HepG2 (cell line): ENCODE data around the gene NHERF2. TPM values are rescaled to one million over a fixed set of nuclear protein-coding genes. Genes with fewer than 3 reads are reported as not detected.

Source experiments
- ATAC-seq: fragments of 200-7000 bp; cut with Tn5 transposase; 3 replicates; pipeline ENCODE4 v1.9.1; 2020; ENCODE audit warnings: mild to moderate bottlenecking, moderate library complexity
- BruUV-seq: library from RNA; stranded (reverse); fragments of 400-500 nt; replicated peaks from 2 replicates; lab custom pipeline; 2021; lab: Mats Ljungman, UMichigan
- CTCF ChIA-PET: fragments of 300-600 bp; formaldehyde crosslinking; extraction: SDS; loops from one replicate; lab custom pipeline; 2021; ENCODE audit warnings: low total read pairs, inconsistent platforms, low intra/inter-chr PET ratio; lab: Yijun Ruan, JAX
- POLR2A ChIA-PET: fragments of 350-600 bp; sonication (Branson Sonifier 250); formaldehyde crosslinking; loops from one replicate; lab custom pipeline; 2020; ENCODE audit warnings: antibody characterized with exemption, inconsistent platforms; lab: Yijun Ruan, JAX
- DNase-seq: peaks from one replicate; pipeline ENCODE4 v3.0.0-alpha.2; 2015; ENCODE audit warnings: low spot score
- FAIRE-seq: peaks from 3 replicates; lab custom pipeline; 2011; peaks lifted over from hg19 to GRCh38; lab: Jason Lieb, UNC
- H2AFZ ChIP-seq: one replicate; pipeline ENCODE4 v1.6.1; 2011; ENCODE audit warnings: low read length, inconsistent platforms
- H3K27ac ChIP-seq: fragments of 300-600 bp; 3 replicates; pipeline ENCODE4 v1.8.0; 2011; ENCODE audit warnings: mixed run types, mild to moderate bottlenecking, mixed read lengths, low read length, inconsistent platforms; ENCODE audit not compliant: insufficient read depth; ENCODE audit errors: extremely low read length
- H3K27me3 ChIP-seq, 2 experiments: fragments of 200-600 bp in 1 of 2; 2 replicates in 1 of 2; 3 replicates in 1 of 2; pipeline versions ENCODE4 v1.6.0 to v1.8.0; 2011; ENCODE audit warnings: low read length in 2 of 2, mild to moderate bottlenecking in 2 of 2, moderate library complexity in 2 of 2, inconsistent platforms in 1 of 2; ENCODE audit not compliant: insufficient read depth in 2 of 2, control insufficient read depth in 1 of 2
- H3K36me3 ChIP-seq, 2 experiments: fragments of 200-600 bp in 1 of 2; replicated peaks in 1 of 2; 2 replicates in 1 of 2; 3 replicates in 1 of 2; pipeline versions ENCODE4 v1.5.1 to v1.8.0; 2011; ENCODE audit warnings: low read length in 2 of 2, inconsistent platforms in 1 of 2; ENCODE audit not compliant: insufficient read depth in 2 of 2, control insufficient read depth in 1 of 2
- H3K4me1 ChIP-seq: 2 replicates; pipeline ENCODE4 v1.5.1; 2012; ENCODE audit warnings: low read length, inconsistent platforms; ENCODE audit not compliant: insufficient read depth
- H3K4me2 ChIP-seq: 2 replicates; pipeline ENCODE4 v1.6.0; 2011; ENCODE audit warnings: low read depth, low read length, inconsistent platforms
- H3K4me3 ChIP-seq, 3 experiments: fragments of 200-600 bp in 1 of 3; sonication (generic), shearing (Covaris generic) in 1 of 3; replicated peaks in 1 of 3; 2 replicates each; pipeline ENCODE4 v1.5.1; 2011 to 2016; ENCODE audit warnings: low read length in 3 of 3, inconsistent platforms in 2 of 3, low read depth in 2 of 3, mild to moderate bottlenecking in 2 of 3, control low read depth in 1 of 3, mixed read lengths in 1 of 3; ENCODE audit not compliant: insufficient read depth in 1 of 3
- H3K79me2 ChIP-seq: one replicate; pipeline ENCODE4 v1.6.1; 2011; ENCODE audit warnings: low read length, inconsistent platforms; ENCODE audit not compliant: insufficient read depth
- H3K9ac ChIP-seq: 2 replicates; pipeline ENCODE4 v1.6.0; 2011; ENCODE audit warnings: mild to moderate bottlenecking, low read depth, low read length, inconsistent platforms; ENCODE audit not compliant: insufficient read depth
- H3K9me3 ChIP-seq: 2 replicates; pipeline ENCODE4 v1.5.1; 2012; ENCODE audit warnings: mild to moderate bottlenecking, low read length
- H4K20me1 ChIP-seq: 2 replicates; pipeline ENCODE4 v1.6.0; 2011; ENCODE audit warnings: inconsistent platforms, mild to moderate bottlenecking, low read length, moderate library complexity; ENCODE audit not compliant: insufficient read depth
- ARID4A ChIP-seq: sonication (generic); formaldehyde crosslinking; IDR thresholded peaks from 2 replicates; pipeline ENCODE4 v1.5.0; 2020; ENCODE audit warnings: mild to moderate bottlenecking, missing genetic modification reagents, borderline replicate concordance
- BHLHE40 ChIP-seq: IDR thresholded peaks from 2 replicates; pipeline ENCODE4 v1.6.1; 2011; ENCODE audit warnings: low read length, improper control_type of control experiment
- CEBPB ChIP-seq: IDR thresholded peaks from 2 replicates; pipeline ENCODE4 v1.6.1; 2011; ENCODE audit warnings: low read depth, low read length, improper control_type of control experiment, borderline replicate concordance
- HDAC2 ChIP-seq: sonication (generic); formaldehyde crosslinking; IDR thresholded peaks from 2 replicates; pipeline ENCODE4 v1.4.0; 2020; ENCODE audit warnings: missing genetic modification reagents
- HOXA3 ChIP-seq: sonication (generic); formaldehyde crosslinking; IDR thresholded peaks from 2 replicates; pipeline ENCODE4 v1.5.0; 2020; ENCODE audit warnings: missing genetic modification reagents
- KDM5A ChIP-seq: fragments of 200-600 bp; sonication (generic); IDR thresholded peaks from 2 replicates; pipeline ENCODE4 v1.7.0; 2018; ENCODE audit warnings: antibody characterized with exemption, mild to moderate bottlenecking, low read length, borderline replicate concordance
- MAX ChIP-seq: IDR thresholded peaks from 2 replicates; pipeline ENCODE4 v1.6.1; 2012; ENCODE audit warnings: inconsistent platforms
- NFKB2 ChIP-seq: sonication (generic); formaldehyde crosslinking; IDR thresholded peaks from 2 replicates; pipeline ENCODE4 v1.4.0; 2020; ENCODE audit warnings: missing genetic modification reagents, borderline replicate concordance
- NR2F2 ChIP-seq: IDR thresholded peaks from 2 replicates; pipeline ENCODE4 v1.6.1; 2012; ENCODE audit warnings: low read depth, inconsistent platforms, borderline replicate concordance
- POLR2A ChIP-seq, 2 experiments: IDR thresholded peaks; 2 replicates each; pipeline ENCODE4 v1.6.1; 2011; ENCODE audit warnings: low read depth in 2 of 2, low read length in 2 of 2, mild to moderate bottlenecking in 1 of 2, moderate library complexity in 1 of 2; ENCODE audit not compliant: insufficient read depth in 1 of 2
- RAD21 ChIP-seq: fragments of 450-650 bp; formaldehyde crosslinking; IDR thresholded peaks from 2 replicates; pipeline ENCODE4 v1.5.0; 2020; ENCODE audit warnings: mild to moderate bottlenecking
- RNF2 ChIP-seq: fragments of 450-650 bp; conservative IDR thresholded peaks from 2 replicates; pipeline ENCODE4 v1.6.1; 2016; ENCODE audit warnings: low read depth
- SALL1 ChIP-seq: sonication (generic); formaldehyde crosslinking; IDR thresholded peaks from 2 replicates; pipeline ENCODE4 v1.8.0; 2022; ENCODE audit warnings: mild to moderate bottlenecking, missing genetic modification reagents
- THAP7 ChIP-seq: sonication (generic); formaldehyde crosslinking; IDR thresholded peaks from 2 replicates; pipeline ENCODE4 v1.8.1; 2023; ENCODE audit warnings: mild to moderate bottlenecking, missing genetic modification reagents
- XRCC5 ChIP-seq: fragments of 200-400 bp; formaldehyde crosslinking; optimal IDR thresholded peaks from 2 replicates; pipeline ENCODE3; 2017; ENCODE audit warnings: mild to moderate bottlenecking, low read length
- ZNF605 ChIP-seq: sonication (generic); formaldehyde crosslinking; IDR thresholded peaks from 2 replicates; pipeline ENCODE4 v1.8.0; 2022; ENCODE audit warnings: mild to moderate bottlenecking, missing genetic modification reagents
- WGBS: methylation state at CpG from one replicate; pipeline ENCODE4 v1.1.6; 2017; ENCODE audit warnings: low lambda C conversion rate; 5-methylcytosine and 5-hydroxymethylcytosine counted together
- in situ Hi-C: cut with HindIII; loops from 2 replicates; pipeline ENCODE4 v1.10.0; 2017; ENCODE audit warnings: low pct_unique_long_range_greater_than_20kb; ENCODE audit not compliant: extremely low pct_ligation_motif_present
- intact Hi-C: fragments of 100-400 bp; cut with micrococcal nuclease; formaldehyde crosslinking; loops from one replicate; pipeline ENCODE4 v1.10.0; 2022; ENCODE audit not compliant: unreplicated experiment
- polyA plus RNA-seq, 8 experiments: library from polyadenylated mRNA; depleted of rRNA in 3 of 8; stranded (reverse) in 7 of 8; unstranded in 1 of 8; fragments of >200 nt; fragmentation: Illumina TruSeq in 4 of 8; extraction: Trizol in 4 of 8; gene quantifications; 2 replicates each; pipeline versions ENCODE4 v1.2.1 to v1.2.3, GENCODE V29; 2011 to 2016; ENCODE audit warnings: low read depth in 4 of 8, missing spikeins in 1 of 8, mixed read lengths in 1 of 8; ENCODE audit not compliant: insufficient read depth in 1 of 8
- total RNA-seq, 5 experiments: library from RNA; depleted of rRNA; stranded (reverse); fragments of >200 nt; fragmentation: Illumina TruSeq; extraction: Trizol; gene quantifications; 2 replicates each; pipeline ENCODE4 v1.2.3, GENCODE V29; 2016; ENCODE audit warnings: low read depth in 1 of 5
- TF ChIP-seq, protein P1 (sequence below): sonication (generic); formaldehyde crosslinking; IDR thresholded peaks from 2 replicates; pipeline ENCODE4 v1.9.0; 2021; ENCODE audit warnings: missing genetic modification reagents, mild to moderate bottlenecking, borderline replicate concordance

The NHERF2 gene
- total and polyA plus RNA-seq, 2 of the 13 experiments (the other 11 are each of a cell fraction or from before 2014, with no cell fraction given) = 23.7 to 39.3 TPM

- TF ChIP-seq BHLHE40 (0 out of 2 replicates have a peak, but pooled peaks have one; percentile 42), HOXA3 (no peak), THAP7 (CRISPR knock-in tag) (no peak)
These were observed 18.6 kb upstream of the NHERF2 start (continued) for GRCh38 chr16:2008009-2008526.

DNA sequence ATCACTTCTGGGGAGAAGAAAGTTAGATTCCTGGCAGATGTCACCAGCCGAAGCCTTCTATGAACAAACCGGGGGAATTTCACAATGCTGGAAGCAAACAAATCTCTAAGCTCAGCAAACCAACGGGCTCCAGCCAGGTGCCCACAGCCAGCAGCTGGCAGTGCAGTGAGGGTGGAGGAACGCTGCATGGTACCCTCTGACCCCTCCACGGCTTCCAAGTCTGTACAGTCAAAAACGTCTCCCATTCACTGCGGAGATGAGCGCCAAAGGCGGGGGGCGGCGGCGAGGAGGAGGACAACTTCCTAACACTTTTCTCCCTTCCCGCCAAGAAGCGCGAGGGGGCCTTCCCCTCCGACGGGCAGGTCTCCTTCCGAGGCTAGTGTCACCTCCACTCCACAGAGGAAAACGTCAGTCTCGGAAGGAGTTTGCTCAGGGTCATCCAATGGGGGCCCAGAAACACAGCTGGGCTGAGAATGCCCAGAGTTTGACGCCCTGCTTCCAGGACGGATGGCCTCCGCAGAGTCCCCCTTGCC lies 18.0 kb upstream of the NHERF2 start:
- H3K4me1 ChIP-seq = peaks cover 70% of the 10 kb centered on the region
- H4K20me1 ChIP-seq = peaks cover 13% of the 10 kb centered on the region; the same call in 1 of the 2 replicates
- in situ Hi-C loops (no loop called here), intact Hi-C loops (no loop called here)
- H2AFZ ChIP-seq = no peak overlapping the region
- FAIRE-seq (peak; percentile 4), DNase-seq (peak; percentile 65), ATAC-seq (peak; percentile 11)
- H3K27ac ChIP-seq = peak overlapping the region; percentile 78
- no peaks in the 10 kb centered on the region for H3K27me3 ChIP-seq
- H3K36me3 ChIP-seq = no peaks in the 10 kb centered on the region; a peak in 1 of 5 replicates
- H3K9ac ChIP-seq = peak overlapping the region; percentile 93
- H3K79me2 ChIP-seq = peaks cover 49% of the 10 kb centered on the region
- peak overlapping the region; percentile 83 for H3K4me2 ChIP-seq
- no peaks in the 10 kb centered on the region for H3K9me3 ChIP-seq
- ChIA-PET POLR2A (interaction anchor here (0.6 to 2.1 kb wide), 18 partner anchors 9 to 242 kb away, joined by 3 to 16 read pairs (median 4); partner anchors contain the start of genes GFER, NHERF2, NPW and RPS2), CTCF (interaction anchor here (1.4 kb wide), 1 partner anchor 132 kb away, joined by 4 read pairs; no protein-coding TSS in a partner anchor)
- no TSS peak for BruUV-seq
- H3K4me3 ChIP-seq = peak overlapping the region; percentile 76 to 81 (median 79)
- WGBS = 0% methylated on average over 3 of the region's 23 CpGs
- TF ChIP-seq RAD21 (CRISPR knock-in tag) (peak; percentile 21), NR2F2 (no peak), SALL1 (CRISPR knock-in tag) (peak; percentile 20; the same call in 1 of the 2 replicates), RNF2 (0 out of 2 replicates have a peak, but pooled peaks have one; percentile 38), XRCC5 (no peak), ZNF605 (CRISPR knock-in tag) (0 out of 2 replicates have a peak, but pooled peaks have one; percentile 34), POLR2A (IDR thresholded peaks at IDR 0.05; ENCODE audit: insufficient read depth in 1 of 2, low read depth in 2 of 2, low read length in 2 of 2) (peak in 1 of 2 experiments; percentile 53; a peak in 2 of 4 replicates), NFKB2 (CRISPR knock-in tag) (peak; percentile 57; the same call in 1 of the 2 replicates), KDM5A (0 out of 2 replicates have a peak, but pooled peaks have one; percentile 14), MAX (peak; percentile 54; the same call in 1 of the 2 replicates), HDAC2 (CRISPR knock-in tag) (0 out of 2 replicates have a peak, but pooled peaks have one; percentile 14), CEBPB (peak; percentile 83), ARID4A (peak; percentile 58; the same call in 1 of the 2 replicates)
- TF ChIP-seq, protein P1, sequence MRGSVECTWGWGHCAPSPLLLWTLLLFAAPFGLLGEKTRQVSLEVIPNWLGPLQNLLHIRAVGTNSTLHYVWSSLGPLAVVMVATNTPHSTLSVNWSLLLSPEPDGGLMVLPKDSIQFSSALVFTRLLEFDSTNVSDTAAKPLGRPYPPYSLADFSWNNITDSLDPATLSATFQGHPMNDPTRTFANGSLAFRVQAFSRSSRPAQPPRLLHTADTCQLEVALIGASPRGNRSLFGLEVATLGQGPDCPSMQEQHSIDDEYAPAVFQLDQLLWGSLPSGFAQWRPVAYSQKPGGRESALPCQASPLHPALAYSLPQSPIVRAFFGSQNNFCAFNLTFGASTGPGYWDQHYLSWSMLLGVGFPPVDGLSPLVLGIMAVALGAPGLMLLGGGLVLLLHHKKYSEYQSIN (CRISPR knock-in tag) = no peak
